B cell (primary cell): ENCODE data around the gene CCDC122. TPM values are rescaled to one million over a fixed set of nuclear protein-coding genes. Genes with fewer than 3 reads are reported as not detected.

Experiments
- ATAC-seq: fragments of 200-7000 bp; cut with Tn5 transposase; one replicate; pipeline ENCODE4 v1.10.0; 2021; ENCODE audit warnings: low read depth, mild to moderate bottlenecking, moderate number of reproducible peaks, moderate library complexity
- CTCF ChIA-PET: fragments of 350-600 bp; sonication (Branson Sonifier 250); formaldehyde crosslinking; loops from one replicate; lab custom pipeline; 2021; ENCODE audit warnings: antibody characterized with exemption, inconsistent platforms; lab: Charles Lee
- POLR2A ChIA-PET: fragments of 350-600 bp; sonication (Branson Sonifier 250); formaldehyde crosslinking; loops from one replicate; lab custom pipeline; 2021; ENCODE audit warnings: antibody characterized with exemption; lab: Charles Lee
- DNase-seq: peaks from one replicate; pipeline ENCODE4 v3.0.0; 2013
- H2AFZ ChIP-seq: 2 replicates; pipeline ENCODE4 v1.6.1; 2012; ENCODE audit warnings: mild to moderate bottlenecking, low read depth, low read length; ENCODE audit not compliant: insufficient read depth, poor library complexity, severe bottlenecking
- H3K27ac ChIP-seq, 2 donors: 1 replicate in 1 of 2; 2 replicates in 1 of 2; pipeline ENCODE4 v1.5.1; 2012 to 2013; ENCODE audit warnings: low read length in 2 of 2, mild to moderate bottlenecking in 2 of 2, moderate library complexity in 1 of 2
- H3K27me3 ChIP-seq, 4 experiments: fragments of 200-600 bp in 1 of 4; sonication (generic) in 1 of 4; replicated peaks in 1 of 4; 1 replicate in 2 of 4; 2 replicates in 2 of 4; pipeline versions ENCODE4 v1.6.1 to v1.7.0; 2013 to 2016; ENCODE audit warnings: low read length in 3 of 4, mild to moderate bottlenecking in 2 of 4, mixed read lengths in 1 of 4, moderate library complexity in 1 of 4; ENCODE audit not compliant: insufficient read depth in 4 of 4, control insufficient read depth in 3 of 4; ENCODE audit errors: control extremely low read depth in 1 of 4
- H3K36me3 ChIP-seq, 2 experiments: replicated peaks in 1 of 2; 1 replicate in 1 of 2; 2 replicates in 1 of 2; pipeline versions ENCODE4 v1.6.1 to v1.7.1; 2013; ENCODE audit warnings: low read length in 1 of 2; ENCODE audit not compliant: insufficient read depth in 2 of 2, control insufficient read depth in 1 of 2; ENCODE audit errors: control extremely low read depth in 1 of 2, extremely low read depth in 1 of 2
- H3K4me1 ChIP-seq, 2 donors: fragments of 200-600 bp in 1 of 2; sonication (generic) in 1 of 2; 1 replicate in 1 of 2; 2 replicates in 1 of 2; pipeline versions ENCODE4 v1.5.1 to v1.6.1; 2013 to 2017; ENCODE audit warnings: low read length in 2 of 2; ENCODE audit not compliant: control insufficient read depth in 2 of 2, insufficient read depth in 2 of 2
- H3K4me2 ChIP-seq: replicated peaks from 2 replicates; pipeline ENCODE3; 2012; ENCODE audit warnings: mild to moderate bottlenecking, low read depth, low read length; ENCODE audit not compliant: poor library complexity, severe bottlenecking
- H3K4me3 ChIP-seq, 5 experiments: fragments of 200-600 bp in 1 of 5; sonication (generic) in 1 of 5; 1 replicate in 3 of 5; 2 replicates in 2 of 5; pipeline versions ENCODE4 v1.5.1 to v1.7.0; 2011 to 2016; ENCODE audit warnings: low read length in 4 of 5, mild to moderate bottlenecking in 4 of 5, low read depth in 2 of 5, control low read depth in 1 of 5, moderate library complexity in 1 of 5; ENCODE audit not compliant: insufficient read depth in 1 of 5; ENCODE audit errors: control extremely low read depth in 1 of 5, extremely low read depth in 1 of 5
- H3K79me2 ChIP-seq: fragments of 200-600 bp; sonication (generic); one replicate; pipeline ENCODE4 v1.6.0; 2016; ENCODE audit warnings: low read length; ENCODE audit not compliant: control insufficient read depth, insufficient read depth
- H3K9ac ChIP-seq: fragments of 200-600 bp; sonication (generic); 2 replicates; pipeline ENCODE4 v1.6.1; 2017; ENCODE audit warnings: mild to moderate bottlenecking, low read length, moderate library complexity
- H3K9me3 ChIP-seq, 3 donors: one replicate each; pipeline versions ENCODE4 v1.6.1 to v1.7.1; 2013; ENCODE audit warnings: low read length in 2 of 3; ENCODE audit not compliant: control insufficient read depth in 2 of 3, insufficient read depth in 1 of 3; ENCODE audit errors: control extremely low read depth in 1 of 3
- H4K20me1 ChIP-seq: 2 replicates; pipeline ENCODE4 v1.6.0; 2012; ENCODE audit warnings: mild to moderate bottlenecking, low read length; ENCODE audit not compliant: insufficient read depth, control insufficient read depth, poor library complexity, severe bottlenecking
- H3K27ac Mint-ChIP-seq: one replicate; pipeline ENCODE4 v1.8.0; 2021; ENCODE audit warnings: mixed read lengths
- H3K27me3 Mint-ChIP-seq: one replicate; pipeline ENCODE4 v1.8.0; 2021; ENCODE audit warnings: mixed read lengths
- H3K4me1 Mint-ChIP-seq: one replicate; pipeline ENCODE4 v1.8.0; 2021; ENCODE audit warnings: mixed read lengths
- H3K4me3 Mint-ChIP-seq: one replicate; pipeline ENCODE4 v1.8.0; 2021; ENCODE audit warnings: mixed read lengths
- H3K9me3 Mint-ChIP-seq: one replicate; pipeline ENCODE4 v1.8.0; 2022; ENCODE audit warnings: mixed read lengths; ENCODE audit not compliant: insufficient read depth
- EZH2 ChIP-seq: IDR thresholded peaks from 2 replicates; pipeline ENCODE4 v1.6.1; 2012; ENCODE audit warnings: borderline replicate concordance, low read depth, mild to moderate bottlenecking, moderate library complexity, low read length; ENCODE audit not compliant: insufficient read depth, poor library complexity, severe bottlenecking
- WGBS: methylation state at CpG from one replicate; pipeline ENCODE4 v1.1.5; 2013; ENCODE audit warnings: missing lambda C conversion rate; ENCODE audit not compliant: insufficient coverage; 5-methylcytosine and 5-hydroxymethylcytosine counted together
- intact Hi-C: fragments of 100-400 bp; cut with micrococcal nuclease; formaldehyde crosslinking; loops from one replicate; pipeline ENCODE4 v1.10.0; 2022
- polyA plus RNA-seq: library from polyadenylated mRNA; depleted of rRNA; stranded (reverse); fragments of >200 nt; gene quantifications from 2 replicates; pipeline ENCODE4 v1.2.3, GENCODE V29; 2012
- total RNA-seq, 2 donors: library from RNA; stranded (reverse); fragments of 120-200 nt in 1 of 2; gene quantifications; 1 replicate in 1 of 2; 2 replicates in 1 of 2; pipeline versions ENCODE4 v1.2.3 to v1.2.4, GENCODE V29; 2013 to 2022
- TF ChIP-seq, protein P1 (sequence below): fragments of 200-600 bp; IDR thresholded peaks from one replicate; pipeline ENCODE4 v1.8.0; 2022; ENCODE audit warnings: antibody characterized with exemption, mild to moderate bottlenecking

The CCDC122 gene
- total and polyA plus RNA-seq, 2 donors (not counting 1 experiment from before 2014, with no cell fraction given) = 1.1 to 12.1 TPM

GRCh38 chr13:43846496-43847158, 32.9 kb downstream of the CCDC122 start:
- no peak overlapping the region for H3K4me3 ChIP-seq
- Mint-ChIP-seq H3K27ac (no peak overlapping the region), H3K4me3 (no peak overlapping the region), H3K4me1 (no peaks in the 10 kb centered on the region), H3K9me3 (peaks cover 18% of the 10 kb centered on the region), H3K27me3 (no peaks in the 10 kb centered on the region)
- H3K27ac ChIP-seq = no peak overlapping the region
- no CpG with 5 or more reads among the region's 3 CpGs for WGBS
- no peak for TF ChIP-seq EZH2
- TF ChIP-seq, protein P1, sequence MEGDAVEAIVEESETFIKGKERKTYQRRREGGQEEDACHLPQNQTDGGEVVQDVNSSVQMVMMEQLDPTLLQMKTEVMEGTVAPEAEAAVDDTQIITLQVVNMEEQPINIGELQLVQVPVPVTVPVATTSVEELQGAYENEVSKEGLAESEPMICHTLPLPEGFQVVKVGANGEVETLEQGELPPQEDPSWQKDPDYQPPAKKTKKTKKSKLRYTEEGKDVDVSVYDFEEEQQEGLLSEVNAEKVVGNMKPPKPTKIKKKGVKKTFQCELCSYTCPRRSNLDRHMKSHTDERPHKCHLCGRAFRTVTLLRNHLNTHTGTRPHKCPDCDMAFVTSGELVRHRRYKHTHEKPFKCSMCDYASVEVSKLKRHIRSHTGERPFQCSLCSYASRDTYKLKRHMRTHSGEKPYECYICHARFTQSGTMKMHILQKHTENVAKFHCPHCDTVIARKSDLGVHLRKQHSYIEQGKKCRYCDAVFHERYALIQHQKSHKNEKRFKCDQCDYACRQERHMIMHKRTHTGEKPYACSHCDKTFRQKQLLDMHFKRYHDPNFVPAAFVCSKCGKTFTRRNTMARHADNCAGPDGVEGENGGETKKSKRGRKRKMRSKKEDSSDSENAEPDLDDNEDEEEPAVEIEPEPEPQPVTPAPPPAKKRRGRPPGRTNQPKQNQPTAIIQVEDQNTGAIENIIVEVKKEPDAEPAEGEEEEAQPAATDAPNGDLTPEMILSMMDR = no peak
- H3K9ac ChIP-seq = no peak overlapping the region
- no peaks in the 10 kb centered on the region for H3K79me2 ChIP-seq
- H3K36me3 ChIP-seq = no peaks in the 10 kb centered on the region
- H3K9me3 ChIP-seq = peaks cover 7 to 16% (median 8%) of the 10 kb centered on the region in 3 donors
- ChIA-PET POLR2A (no interaction called here), CTCF (no interaction called here)
- no peak for ATAC-seq
- intact Hi-C loops = no loop called here
- no peak overlapping the region for H3K4me2 ChIP-seq
- no peaks in the 10 kb centered on the region for H3K4me1 ChIP-seq
- H2AFZ ChIP-seq = no peak overlapping the region
- H4K20me1 ChIP-seq = no peaks in the 10 kb centered on the region
- DNase-seq = no peak
- no peaks in the 10 kb centered on the region for H3K27me3 ChIP-seq

DNA sequence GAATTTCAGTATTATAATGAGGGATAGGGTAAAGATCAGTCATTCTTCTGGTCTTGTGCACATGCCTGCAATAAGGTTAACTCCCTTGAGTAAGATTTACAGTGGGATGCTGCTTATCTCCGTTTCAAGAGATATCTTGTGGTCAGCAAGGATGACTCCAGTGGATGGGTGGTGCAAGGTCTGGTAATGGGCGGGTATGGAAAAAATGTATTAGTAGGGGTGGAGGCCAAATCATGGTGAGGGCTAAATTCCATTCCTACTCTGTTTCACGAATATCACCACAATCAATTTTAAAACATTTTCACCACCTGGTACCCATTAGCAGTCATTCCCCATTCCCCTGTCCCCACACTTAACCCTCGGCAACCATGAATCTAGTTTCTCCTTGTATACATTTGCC, 40.6 kb downstream of the CCDC122 start:
- no peak for ATAC-seq
- no peak overlapping the region for H3K27ac Mint-ChIP-seq
- no peak overlapping the region for H3K9ac ChIP-seq
- WGBS = no CpG with 5 or more reads among the region's 4 CpGs
- no peaks in the 10 kb centered on the region for H3K27me3 Mint-ChIP-seq
- ChIA-PET CTCF (no interaction called here), POLR2A (no interaction called here)
- H3K9me3 Mint-ChIP-seq = peaks cover 4% of the 10 kb centered on the region
- H3K36me3 ChIP-seq = no peaks in the 10 kb centered on the region
- intact Hi-C loops = no loop called here
- H3K27me3 ChIP-seq = no peaks in the 10 kb centered on the region
- H3K79me2 ChIP-seq = no peaks in the 10 kb centered on the region
- H3K9me3 ChIP-seq = peaks cover 0 to 3% (median 0%) of the 10 kb centered on the region in 3 donors
- no peaks in the 10 kb centered on the region for H4K20me1 ChIP-seq
- H3K4me3 Mint-ChIP-seq = no peak overlapping the region
- H3K27ac ChIP-seq = no peak overlapping the region
- H3K4me3 ChIP-seq = no peak overlapping the region
- DNase-seq = no peak
- H3K4me1 Mint-ChIP-seq = no peaks in the 10 kb centered on the region
- no peak overlapping the region for H3K4me2 ChIP-seq
- no peak overlapping the region for H2AFZ ChIP-seq
- no peaks in the 10 kb centered on the region for H3K4me1 ChIP-seq
- TF ChIP-seq, protein P1 = no peak
- no peak for TF ChIP-seq EZH2
